AG20443 (cell line): Measurements from ENCODE around the gene RASL10B.
"Not testable (repeated sequence)": the region's sequence is repeated elsewhere in the genome, so short reads cannot be mapped to it uniquely, and the experiment has no call there.

Source experiments
- DNase-seq: peaks from one replicate; pipeline ENCODE4 v3.0.0; 2012; ENCODE audit warnings: low spot score, mixed read lengths

Gene RASL10B

GRCh38 chr17:35742896-35743477 is 11.5 kb downstream of the RASL10B start:
- no peak for DNase-seq

GRCh38 chr17:35743626-35744328 is 12.3 kb downstream of the RASL10B start:
- DNase-seq: peak; percentile 77

- DNase-seq: no peak
These were observed 13.4 kb downstream of the RASL10B start for GRCh38 chr17:35744830-35745229.

- DNase-seq: no peak
These were observed 13.8 kb downstream of the RASL10B start for GRCh38 chr17:35745246-35745645.

GRCh38 chr17:35745749-35746320 is 14.4 kb downstream of the RASL10B start:
- no peak for DNase-seq

GRCh38 chr17:35747540-35748017 is 16.1 kb downstream of the RASL10B start:
- DNase-seq: peak; percentile 88

- no peak for DNase-seq
These were observed 17.0 kb downstream of the RASL10B start for GRCh38 chr17:35748341-35748841.

GRCh38 chr17:35748979-35749378 is 17.5 kb downstream of the RASL10B start:
- no peak for DNase-seq

GRCh38 chr17:35749560-35750412 is 18.3 kb downstream of the RASL10B start:
- DNase-seq: peak; percentile 69

- no peak for DNase-seq
These were observed 19.3 kb downstream of the RASL10B start for GRCh38 chr17:35750526-35751395.

GRCh38 chr17:35751541-35751940 is 20.1 kb downstream of the RASL10B start:
- not testable (repeated sequence) for DNase-seq

- no peak for DNase-seq
These were observed 21.0 kb downstream of the RASL10B start for GRCh38 chr17:35752471-35752870.

- DNase-seq: peak; percentile 41
These were observed 21.7 kb downstream of the RASL10B start, which contains the start of gene GAS2L2 for GRCh38 chr17:35752945-35753764. TSS of gene GAS2L2 (minus strand) at chr17:35753239. CDS start at chr17:35752850, 389 bp downstream.

- no peak for DNase-seq
These were observed 25.8 kb downstream of the RASL10B start for GRCh38 chr17:35757243-35757642.

- no peak for DNase-seq
These were observed 29.1 kb downstream of the RASL10B start, which contains the start of gene C17orf50 for GRCh38 chr17:35760587-35760986. TSS of gene C17orf50 (plus strand) at chr17:35760887. CDS start at chr17:35760942, 55 bp downstream.

GRCh38 chr17:35761601-35762000 is 30.2 kb downstream of the RASL10B start:
- no peak for DNase-seq

GRCh38 chr17:35763767-35764122 is 32.3 kb downstream of the RASL10B start:
- DNase-seq: no peak

GRCh38 chr17:35764123-35764991 is 32.9 kb downstream of the RASL10B start:
- DNase-seq: peak; percentile 96

- DNase-seq: no peak
These were observed 33.8 kb downstream of the RASL10B start for GRCh38 chr17:35765086-35765710.
